Subcutaneous abdominal adipose tissue (tissue), 5 donors: ENCODE results near the gene IGFBP4.

Experiments used
- H3K27ac ChIP-seq: one replicate; pipeline ENCODE4 v1.7.0; 2013; ENCODE audit warnings: low read depth, mild to moderate bottlenecking, inconsistent platforms, low read length, moderate library complexity
- H3K27me3 ChIP-seq, 5 donors: one replicate each; pipeline ENCODE4 v1.7.0; 2013; ENCODE audit warnings: low read length in 5 of 5, inconsistent platforms in 1 of 5; ENCODE audit not compliant: control insufficient read depth in 5 of 5, insufficient read depth in 4 of 5
- H3K36me3 ChIP-seq, 5 donors: one replicate each; pipeline ENCODE4 v1.7.0; 2013; ENCODE audit warnings: low read length in 5 of 5; ENCODE audit not compliant: control insufficient read depth in 5 of 5, insufficient read depth in 5 of 5
- H3K4me1 ChIP-seq, 5 donors: one replicate each; pipeline ENCODE4 v1.7.0; 2013; ENCODE audit warnings: low read length in 5 of 5, mild to moderate bottlenecking in 3 of 5, moderate library complexity in 1 of 5; ENCODE audit not compliant: control insufficient read depth in 5 of 5, insufficient read depth in 5 of 5
- H3K4me3 ChIP-seq, 5 donors: one replicate each; pipeline ENCODE4 v1.7.0; 2013; ENCODE audit warnings: low read length in 5 of 5, low read depth in 1 of 5
- H3K9ac ChIP-seq, 5 donors: one replicate each; pipeline ENCODE4 v1.7.0; 2013; ENCODE audit warnings: low read length in 5 of 5, mild to moderate bottlenecking in 4 of 5, moderate library complexity in 3 of 5
- H3K9me3 ChIP-seq, 5 donors: one replicate each; pipeline ENCODE4 v1.7.0; 2013; ENCODE audit warnings: low read length in 5 of 5; ENCODE audit not compliant: control insufficient read depth in 5 of 5
- donor health status: healthy.
- donor health status: healthy.
- donor health status: healthy.
- donor health status: healthy.
- donor health status: healthy.

IGFBP4 gene

DNA sequence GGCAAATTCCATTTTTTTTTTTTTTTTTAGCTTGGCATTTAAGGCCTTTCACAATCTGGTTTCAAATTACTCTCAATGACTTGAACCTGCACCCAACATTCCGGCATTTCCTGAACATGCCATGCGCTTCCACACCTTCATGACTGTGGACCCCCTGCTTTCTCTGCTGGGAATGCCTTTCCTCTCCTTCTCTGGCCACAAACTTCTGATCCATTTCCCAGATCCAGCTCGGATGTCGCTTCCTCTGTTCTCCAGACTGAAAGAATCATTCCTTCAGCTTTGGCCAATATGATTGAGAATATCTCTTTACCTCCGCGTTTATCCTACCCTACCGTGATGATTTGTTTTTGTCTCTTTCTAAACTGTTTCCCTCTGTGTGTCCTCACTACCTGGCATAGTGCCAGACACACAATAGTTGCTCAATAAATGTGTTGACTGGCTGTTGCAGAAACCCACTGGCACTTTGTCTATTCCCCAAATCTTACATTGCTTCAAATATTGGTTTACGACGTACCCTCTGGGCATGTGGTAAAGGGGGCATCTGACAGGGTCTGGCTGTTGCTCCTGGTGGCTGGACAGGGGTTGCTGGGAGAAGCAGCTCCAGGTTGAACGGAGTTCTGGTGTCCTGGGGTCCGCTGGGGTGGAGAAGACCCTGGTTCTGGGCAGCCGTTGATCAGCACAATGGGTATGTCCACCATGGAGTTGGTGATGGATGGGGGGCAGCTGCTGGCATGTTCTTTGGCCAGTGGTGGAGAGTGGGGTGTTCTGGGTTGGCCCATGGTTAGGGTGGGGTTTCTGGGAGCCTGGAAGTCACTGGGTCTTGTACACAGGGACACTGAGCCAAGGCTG lies 43.5 kb downstream of the IGFBP4 start:
- Histone ChIP-seq H3K9me3 (no peaks in the 10 kb centered on the region), H3K4me3 (no peak overlapping the region), H3K27ac (no peak overlapping the region)

DNA sequence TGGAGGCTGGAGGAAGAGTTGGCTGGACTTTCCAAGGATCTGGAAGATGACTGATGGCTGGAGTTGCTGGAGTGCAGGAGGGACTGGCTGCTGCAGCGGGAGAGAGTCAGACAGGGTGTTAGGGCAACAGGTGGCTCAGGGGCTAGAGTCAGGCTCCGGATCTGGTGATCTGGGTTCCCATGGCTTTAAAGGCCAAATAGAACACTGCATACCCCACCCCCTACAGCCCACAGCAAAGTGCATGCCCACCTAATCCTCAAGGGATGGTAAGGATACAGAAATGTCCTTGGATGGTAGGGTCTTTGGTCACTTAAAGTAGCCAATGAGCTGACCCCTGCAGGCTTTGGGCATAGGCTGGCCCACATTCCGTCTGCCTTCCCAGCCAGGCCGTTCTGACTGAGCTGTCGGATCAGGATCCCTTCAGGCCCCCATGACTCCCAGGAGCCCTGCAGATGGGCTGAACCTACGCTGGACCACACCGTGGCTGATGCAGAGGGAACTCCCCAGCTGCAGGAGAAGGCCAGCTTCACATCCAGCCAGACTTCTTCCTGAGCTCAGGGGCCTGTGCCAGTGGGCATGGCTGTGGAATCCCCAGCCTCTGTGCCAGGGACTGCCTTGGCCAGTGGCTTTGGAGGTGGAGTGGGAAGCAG lies 44.2 kb downstream of the IGFBP4 start:
- Histone ChIP-seq H3K4me1 (peaks cover 2 to 24% (median 21%) of the 10 kb centered on the region in 5 donors), H3K9ac (no peak overlapping the region), H3K27me3 (no peaks in the 10 kb centered on the region), H3K4me3 (no peak overlapping the region), H3K27ac (no peak overlapping the region), H3K36me3 (no peaks in the 10 kb centered on the region), H3K9me3 (no peaks in the 10 kb centered on the region)

More for the DNA sequence above, 43.5 kb downstream of the IGFBP4 start:
- no peaks in the 10 kb centered on the region for H3K36me3 ChIP-seq
- H3K4me1 ChIP-seq = peaks cover 2 to 24% (median 21%) of the 10 kb centered on the region in 5 donors
- H3K9ac ChIP-seq = no peak overlapping the region
- no peaks in the 10 kb centered on the region for H3K27me3 ChIP-seq

DNA sequence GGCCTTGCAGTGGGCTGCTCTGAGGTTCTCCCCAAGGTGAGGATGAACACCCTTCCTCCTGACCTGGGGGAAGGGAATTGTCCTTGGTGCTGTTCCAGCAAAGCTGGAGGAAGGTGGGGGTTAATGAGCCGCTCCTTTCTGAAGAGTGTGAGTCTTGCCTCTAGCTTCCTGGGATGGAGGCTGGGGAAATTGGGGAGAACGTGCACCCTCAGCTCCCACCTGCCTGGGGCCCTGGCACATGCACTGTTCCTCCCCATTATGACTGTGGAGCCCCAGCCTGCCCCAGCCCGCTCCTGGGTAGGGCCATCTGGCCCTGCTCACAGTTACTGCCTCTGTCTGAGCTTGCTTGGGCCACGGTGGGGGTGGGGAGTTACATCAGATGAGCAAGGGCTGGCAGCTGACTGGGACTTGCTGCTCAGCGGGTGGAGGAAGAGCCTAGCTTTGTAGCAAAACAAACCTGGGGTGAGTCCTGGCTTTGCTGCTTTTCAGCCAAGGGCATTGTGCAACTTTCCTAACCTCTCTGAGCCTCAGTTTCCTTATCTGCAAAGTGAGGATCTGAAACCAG lies 47.1 kb downstream of the IGFBP4 start:
- no peak overlapping the region for H3K9ac ChIP-seq
- no peaks in the 10 kb centered on the region for H3K27me3 ChIP-seq
- no peaks in the 10 kb centered on the region for H3K9me3 ChIP-seq
- H3K36me3 ChIP-seq = no peaks in the 10 kb centered on the region
- H3K4me3 ChIP-seq = no peak overlapping the region
- no peak overlapping the region for H3K27ac ChIP-seq
- peaks cover 2 to 30% (median 24%) of the 10 kb centered on the region in 5 donors for H3K4me1 ChIP-seq

DNA sequence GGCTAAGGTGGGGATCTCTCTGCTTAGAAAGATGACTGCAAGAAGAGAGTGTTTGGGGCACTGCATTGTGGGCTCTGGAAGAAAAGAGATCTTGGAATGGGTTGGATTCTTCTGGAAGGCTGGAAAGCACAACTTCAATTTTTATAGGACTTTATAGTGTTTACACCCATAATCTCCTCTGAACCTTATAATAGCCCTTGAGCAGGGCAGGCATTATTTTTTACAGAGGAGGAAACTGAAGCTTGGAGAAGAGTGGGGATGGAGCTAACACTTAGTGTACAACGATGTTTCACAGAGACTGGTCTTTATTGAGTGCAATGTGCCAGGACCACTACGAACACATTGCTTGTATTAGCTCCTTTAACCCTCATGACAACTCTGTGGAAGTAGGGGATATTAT lies 47.7 kb downstream of the IGFBP4 start:
- no peak overlapping the region for H3K9ac ChIP-seq
- no peak overlapping the region for H3K4me3 ChIP-seq
- H3K9me3 ChIP-seq = no peaks in the 10 kb centered on the region
- no peak overlapping the region for H3K27ac ChIP-seq
- H3K4me1 ChIP-seq = peaks cover 2 to 28% (median 24%) of the 10 kb centered on the region in 5 donors
- H3K36me3 ChIP-seq = no peaks in the 10 kb centered on the region
- H3K27me3 ChIP-seq = no peaks in the 10 kb centered on the region

DNA sequence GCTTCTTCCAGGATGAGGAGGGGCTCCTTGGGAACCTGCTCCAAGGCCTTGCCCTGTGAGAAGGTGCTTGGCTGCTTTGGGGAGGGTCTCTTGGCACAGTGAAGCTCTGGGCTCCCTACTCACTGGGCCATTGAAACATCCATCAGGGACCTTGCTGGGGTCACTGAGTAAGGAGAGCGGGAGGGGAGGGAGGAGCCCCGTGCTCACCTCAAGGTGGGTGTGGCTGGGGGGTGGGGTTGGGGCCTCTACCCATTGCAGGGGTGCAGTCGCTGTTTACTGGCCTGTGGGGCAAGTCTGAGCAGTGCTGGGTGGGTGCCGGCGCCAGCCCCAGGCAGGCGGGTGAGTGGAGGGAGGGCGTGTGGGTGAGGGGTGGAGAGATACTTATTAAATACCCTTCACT lies 48.2 kb downstream of the IGFBP4 start:
- Histone ChIP-seq H3K27me3 (no peaks in the 10 kb centered on the region), H3K4me3 (no peak overlapping the region), H3K9me3 (no peaks in the 10 kb centered on the region), H3K27ac (no peak overlapping the region), H3K36me3 (no peaks in the 10 kb centered on the region), H3K9ac (no peak overlapping the region), H3K4me1 (peaks cover 0 to 26% (median 20%) of the 10 kb centered on the region in 5 donors)

DNA sequence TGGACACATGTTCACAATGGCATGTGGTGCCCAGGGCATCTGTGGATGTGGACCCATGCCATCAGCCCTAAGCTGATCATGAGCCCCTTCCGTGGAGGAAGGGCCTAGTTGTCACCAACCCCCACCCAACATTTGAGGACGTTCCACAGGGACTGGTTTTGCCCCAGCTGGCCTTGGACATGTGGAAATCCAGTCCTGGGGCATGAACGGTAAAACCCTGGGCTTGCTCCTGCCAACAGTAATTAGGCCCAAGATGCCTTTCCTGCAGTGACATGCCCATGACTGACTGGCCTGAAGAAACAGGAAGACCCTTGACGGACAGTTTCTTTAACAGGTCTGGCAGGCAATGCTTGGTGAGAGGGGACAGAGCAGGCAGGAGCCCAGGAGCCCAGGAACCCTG lies 50.4 kb downstream of the IGFBP4 start:
- no peak overlapping the region for H3K4me3 ChIP-seq
- no peak overlapping the region for H3K27ac ChIP-seq
- peaks cover 0 to 29% (median 16%) of the 10 kb centered on the region in 5 donors for H3K4me1 ChIP-seq

DNA sequence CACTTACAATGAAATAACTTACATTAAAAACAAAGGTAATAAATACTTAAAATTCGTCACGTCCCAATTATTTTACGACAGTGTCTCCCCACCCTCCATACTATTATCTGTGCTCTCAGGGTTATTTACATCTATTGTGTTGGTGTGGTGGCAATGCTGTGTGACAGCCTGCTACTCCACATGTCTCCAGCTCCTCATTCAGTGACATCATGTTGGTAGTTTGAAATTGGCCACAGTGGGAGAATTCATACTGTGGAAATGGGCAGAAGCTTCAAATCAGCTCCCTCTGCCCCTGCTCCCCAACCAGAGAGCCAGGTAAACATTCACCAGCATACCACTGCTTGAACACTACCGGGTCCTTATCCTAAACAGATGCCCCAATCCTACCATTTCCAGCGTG lies 51.9 kb downstream of the IGFBP4 start:
- Histone ChIP-seq H3K4me3 (no peak overlapping the region), H3K36me3 (no peaks in the 10 kb centered on the region), H3K27me3 (no peaks in the 10 kb centered on the region), H3K9me3 (no peaks in the 10 kb centered on the region), H3K9ac (no peak overlapping the region), H3K27ac (no peak overlapping the region), H3K4me1 (peaks cover 5 to 36% (median 24%) of the 10 kb centered on the region in 5 donors)

More for the DNA sequence above, 50.4 kb downstream of the IGFBP4 start:
- Histone ChIP-seq H3K36me3 (no peaks in the 10 kb centered on the region), H3K9ac (no peak overlapping the region), H3K27me3 (no peaks in the 10 kb centered on the region), H3K9me3 (no peaks in the 10 kb centered on the region)

DNA sequence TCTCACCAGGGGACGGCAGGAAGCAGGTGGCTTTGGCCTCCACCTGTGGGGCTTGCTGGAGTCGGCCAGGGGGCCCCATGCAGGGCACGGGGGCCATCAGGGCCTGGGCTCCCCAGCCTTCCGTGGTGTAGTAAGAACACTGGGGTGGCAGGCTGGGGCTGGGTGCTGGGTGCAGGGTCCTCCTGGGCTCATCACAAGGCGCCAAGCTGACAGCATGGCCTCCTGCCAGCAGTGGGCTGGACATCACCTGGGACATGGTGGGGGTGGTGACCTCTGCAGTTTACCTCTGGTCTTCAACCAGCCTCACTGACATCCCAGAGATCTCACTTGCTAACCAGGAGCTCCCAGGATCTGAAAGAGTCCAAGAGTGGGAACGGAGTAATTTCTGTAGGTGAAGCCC lies 52.9 kb downstream of the IGFBP4 start:
- peaks cover 5 to 30% (median 23%) of the 10 kb centered on the region in 5 donors for H3K4me1 ChIP-seq
- no peaks in the 10 kb centered on the region for H3K36me3 ChIP-seq
- H3K27me3 ChIP-seq = no peaks in the 10 kb centered on the region
- no peaks in the 10 kb centered on the region for H3K9me3 ChIP-seq
- H3K9ac ChIP-seq = no peak overlapping the region
- no peak overlapping the region for H3K4me3 ChIP-seq
- no peak overlapping the region for H3K27ac ChIP-seq

DNA sequence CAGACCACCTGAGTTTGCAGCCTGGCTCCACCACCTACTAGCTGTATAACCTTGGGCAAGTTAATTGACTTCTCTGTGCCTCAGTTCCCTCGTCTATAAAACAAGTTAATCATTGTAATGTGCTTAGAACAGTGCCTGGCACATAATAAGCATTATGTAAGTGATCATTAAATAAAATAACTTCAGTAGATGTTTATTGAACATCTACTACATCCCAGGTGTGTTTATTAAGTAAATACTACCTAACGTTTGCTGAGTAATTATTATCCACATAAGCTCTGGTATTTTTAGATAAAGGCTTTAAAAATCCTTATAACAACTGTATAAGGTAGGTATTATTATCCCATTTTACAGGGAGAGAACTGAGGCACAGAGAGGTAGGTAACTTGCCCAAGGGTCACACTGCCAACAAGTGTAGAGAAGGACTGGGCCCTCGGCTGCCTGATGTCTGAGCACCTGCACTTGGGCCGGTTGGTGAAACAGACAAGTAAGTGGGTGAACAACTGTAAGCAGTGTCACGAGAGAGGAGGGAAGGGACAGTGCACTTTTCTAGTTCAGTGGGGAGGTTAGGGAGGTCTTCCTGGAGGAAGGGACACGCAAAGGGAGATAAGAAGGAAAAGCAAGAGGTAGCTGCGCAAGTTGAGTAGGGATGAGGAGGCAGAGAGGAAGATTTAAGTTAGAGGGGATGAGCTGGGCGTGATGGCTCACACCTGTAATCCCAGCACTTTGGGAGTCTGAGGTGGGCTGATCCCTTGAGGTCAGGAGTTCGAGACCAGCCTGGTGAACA lies 53.6 kb downstream of the IGFBP4 start:
- Histone ChIP-seq H3K27me3 (no peaks in the 10 kb centered on the region), H3K4me1 (peaks cover 5 to 30% (median 23%) of the 10 kb centered on the region in 5 donors), H3K9me3 (no peaks in the 10 kb centered on the region), H3K27ac (no peak overlapping the region), H3K4me3 (no peak overlapping the region), H3K36me3 (no peaks in the 10 kb centered on the region), H3K9ac (no peak overlapping the region)
